GM23338 (cell line): ENCODE data around the gene AP2B1. TPM values are rescaled to one million over a fixed set of nuclear protein-coding genes. Genes with fewer than 3 reads are reported as not detected.

Source experiments
- ATAC-seq: fragments of 200-7000 bp; cut with Tn5 transposase; 3 replicates; pipeline ENCODE4 v1.9.1; 2020
- DNase-seq: peaks from one replicate; pipeline ENCODE4 v3.0.0-alpha.2; 2015; ENCODE audit warnings: low spot score
- H2AFZ ChIP-seq: fragments of 200-600 bp; sonication (generic); 2 replicates; pipeline ENCODE4 v1.8.0; 2016; ENCODE audit warnings: antibody characterized with exemption, mild to moderate bottlenecking, moderate library complexity
- H3F3A ChIP-seq: fragments of 200-600 bp; sonication (generic); replicated peaks from 2 replicates; pipeline ENCODE4 v1.8.0; 2017; ENCODE audit warnings: antibody characterized with exemption, mixed run types, low read depth
- H3K27ac ChIP-seq: fragments of 200-600 bp; sonication (generic); 2 replicates; pipeline ENCODE4 v1.6.1; 2016; ENCODE audit warnings: low read depth
- H3K27me3 ChIP-seq: fragments of 200-600 bp; sonication (generic); 2 replicates; pipeline ENCODE4 v1.8.0; 2016; ENCODE audit warnings: mild to moderate bottlenecking, mixed run types, moderate library complexity; ENCODE audit not compliant: insufficient read depth
- H3K36me3 ChIP-seq: fragments of 200-600 bp; sonication (generic); 2 replicates; pipeline ENCODE4 v1.8.0; 2016; ENCODE audit warnings: mild to moderate bottlenecking; ENCODE audit not compliant: insufficient read depth
- H3K4me1 ChIP-seq: fragments of 200-600 bp; sonication (generic); 2 replicates; pipeline ENCODE4 v1.8.0; 2016; ENCODE audit warnings: mild to moderate bottlenecking, moderate library complexity; ENCODE audit not compliant: insufficient read depth
- H3K4me2 ChIP-seq: fragments of 200-600 bp; sonication (generic); 2 replicates; pipeline ENCODE4 v1.7.1; 2017; ENCODE audit warnings: mixed run types
- H3K4me3 ChIP-seq: fragments of 200-600 bp; sonication (generic); 2 replicates; pipeline ENCODE4 v1.6.1; 2016; ENCODE audit warnings: mixed run types
- H3K79me2 ChIP-seq: fragments of 200-600 bp; sonication (generic); replicated peaks from 2 replicates; pipeline ENCODE4 v1.8.0; 2017; ENCODE audit warnings: mild to moderate bottlenecking; ENCODE audit not compliant: insufficient read depth
- H3K9me2 ChIP-seq: fragments of 200-600 bp; sonication (generic); 2 replicates; pipeline ENCODE4 v1.8.0; 2017; ENCODE audit not compliant: insufficient read depth
- H4K20me1 ChIP-seq: fragments of 200-600 bp; sonication (generic); replicated peaks from 2 replicates; pipeline ENCODE4 v1.8.0; 2017; ENCODE audit warnings: mild to moderate bottlenecking; ENCODE audit not compliant: insufficient read depth
- H3K27ac Mint-ChIP-seq: 2 replicates; pipeline ENCODE4 v1.8.0; 2020; ENCODE audit warnings: inconsistent platforms, mild to moderate bottlenecking, moderate library complexity, mixed read lengths
- H3K27me3 Mint-ChIP-seq: 3 replicates; pipeline ENCODE4 v1.8.0; 2022; ENCODE audit warnings: low read depth, mild to moderate bottlenecking, moderate library complexity, mixed read lengths, inconsistent platforms; ENCODE audit not compliant: insufficient read depth, poor library complexity
- H3K36me3 Mint-ChIP-seq: 3 replicates; pipeline ENCODE4 v1.8.0; 2021; ENCODE audit warnings: low read depth, mild to moderate bottlenecking, inconsistent platforms, moderate library complexity, mixed read lengths
- H3K4me1 Mint-ChIP-seq: 3 replicates; pipeline ENCODE4 v1.8.0; 2020; ENCODE audit warnings: mild to moderate bottlenecking, inconsistent platforms, mixed read lengths
- H3K4me3 Mint-ChIP-seq: 3 replicates; pipeline ENCODE4 v1.8.0; 2021; ENCODE audit warnings: moderate library complexity, mild to moderate bottlenecking, inconsistent platforms, mixed read lengths
- H3K9me3 Mint-ChIP-seq: 3 replicates; pipeline ENCODE4 v1.8.0; 2020; ENCODE audit warnings: moderate library complexity, mild to moderate bottlenecking, inconsistent platforms, mixed read lengths
- CREB1 ChIP-seq: fragments of 250-450 bp; sonication (Bioruptor Pico); IDR thresholded peaks from 2 replicates; pipeline ENCODE4 v1.5.0; 2020; ENCODE audit warnings: low read depth, mild to moderate bottlenecking, moderate library complexity
- ETS1 ChIP-seq: IDR thresholded peaks from 2 replicates; pipeline ENCODE4 v1.6.1; 2016; ENCODE audit warnings: antibody characterized with exemption
- EZH2 ChIP-seq: fragments of 200-600 bp; sonication (generic); IDR thresholded peaks from one replicate; pipeline ENCODE4 v1.8.0; 2017; ENCODE audit warnings: antibody characterized with exemption, mild to moderate bottlenecking, low read depth; ENCODE audit not compliant: unreplicated experiment
- EZH2phosphoT487 ChIP-seq: fragments of 200-600 bp; sonication (generic); IDR thresholded peaks from one replicate; pipeline ENCODE4 v1.8.1; 2018; ENCODE audit warnings: antibody characterized with exemption; ENCODE audit not compliant: unreplicated experiment
- JUNB ChIP-seq: IDR thresholded peaks from one replicate; pipeline ENCODE4 v1.6.1; 2016; ENCODE audit warnings: antibody characterized with exemption; ENCODE audit not compliant: unreplicated experiment
- NANOG ChIP-seq: IDR thresholded peaks from 2 replicates; pipeline ENCODE4 v1.6.1; 2016; ENCODE audit warnings: antibody characterized with exemption, borderline replicate concordance
- POLR2AphosphoS5 ChIP-seq: IDR thresholded peaks from 2 replicates; pipeline ENCODE4 v1.6.1; 2016; ENCODE audit warnings: antibody characterized with exemption, low read depth
- STAT1 ChIP-seq: IDR thresholded peaks from one replicate; pipeline ENCODE4 v1.6.1; 2016; ENCODE audit warnings: antibody characterized with exemption; ENCODE audit not compliant: unreplicated experiment
- ZNF114 ChIP-seq: fragments of 250-450 bp; sonication (Bioruptor Pico); IDR thresholded peaks from 2 replicates; pipeline ENCODE4 v1.5.0; 2020; ENCODE audit warnings: mild to moderate bottlenecking, moderate library complexity
- ZNF331 ChIP-seq: fragments of 250-450 bp; sonication (Bioruptor Pico); IDR thresholded peaks from 2 replicates; pipeline ENCODE4 v1.5.0; 2020; ENCODE audit warnings: low read depth, mild to moderate bottlenecking, moderate library complexity
- polyA plus RNA-seq: library from polyadenylated mRNA; unstranded; fragments of >200 nt; fragmentation: Nextera tagmentation; extraction: Ambion mirVana; gene quantifications from 2 replicates; pipeline ENCODE4 v1.2.1, GENCODE V29; 2016
- total RNA-seq: library from RNA; depleted of rRNA; stranded (reverse); fragments of >200 nt; shearing (Covaris generic); gene quantifications from 2 replicates; pipeline ENCODE4 v1.2.3, GENCODE V29; 2014
- TF ChIP-seq, protein P1 (sequence below), 2 experiments: fragments of 200-600 bp in 1 of 2; sonication (generic) in 1 of 2; conservative IDR thresholded peaks; 2 replicates each; pipeline versions ENCODE4 v1.5.1 to v1.6.1; 2016 to 2017; ENCODE audit warnings: antibody characterized with exemption in 2 of 2, low read depth in 2 of 2, mild to moderate bottlenecking in 2 of 2, moderate library complexity in 1 of 2
- TF ChIP-seq, protein P2 (sequence below): IDR thresholded peaks from one replicate; pipeline ENCODE4 v1.6.1; 2018; ENCODE audit warnings: antibody characterized with exemption; ENCODE audit not compliant: unreplicated experiment

AP2B1 gene
- total and polyA plus RNA-seq, 2 experiments from 2014 or later: 89.7 to 144 TPM

GRCh38 chr17:35543856-35544255 is 43.3 kb upstream of the AP2B1 start:
- Histone ChIP-seq H3K9me2 (no peaks in the 10 kb centered on the region), H3K4me1 (no peaks in the 10 kb centered on the region), H4K20me1 (no peaks in the 10 kb centered on the region), H2AFZ (no peak overlapping the region), H3K36me3 (no peaks in the 10 kb centered on the region), H3K4me2 (no peak overlapping the region), H3F3A (no peaks in the 10 kb centered on the region), H3K79me2 (no peaks in the 10 kb centered on the region), H3K4me3 (no peak overlapping the region), H3K27ac (no peak overlapping the region), H3K27me3 (peaks cover 10% of the 10 kb centered on the region; the same call in 1 of the 2 replicates)
- Mint-ChIP-seq H3K9me3 (no peaks in the 10 kb centered on the region), H3K27me3 (no peaks in the 10 kb centered on the region), H3K4me1 (no peaks in the 10 kb centered on the region), H3K27ac (no peak overlapping the region), H3K4me3 (no peak overlapping the region), H3K36me3 (no peaks in the 10 kb centered on the region)
- ATAC-seq: no peak
- TF ChIP-seq EZH2phosphoT487: no peak
- no peak for TF ChIP-seq POLR2AphosphoS5
- no peak for TF ChIP-seq ETS1
- TF ChIP-seq, protein P1, sequence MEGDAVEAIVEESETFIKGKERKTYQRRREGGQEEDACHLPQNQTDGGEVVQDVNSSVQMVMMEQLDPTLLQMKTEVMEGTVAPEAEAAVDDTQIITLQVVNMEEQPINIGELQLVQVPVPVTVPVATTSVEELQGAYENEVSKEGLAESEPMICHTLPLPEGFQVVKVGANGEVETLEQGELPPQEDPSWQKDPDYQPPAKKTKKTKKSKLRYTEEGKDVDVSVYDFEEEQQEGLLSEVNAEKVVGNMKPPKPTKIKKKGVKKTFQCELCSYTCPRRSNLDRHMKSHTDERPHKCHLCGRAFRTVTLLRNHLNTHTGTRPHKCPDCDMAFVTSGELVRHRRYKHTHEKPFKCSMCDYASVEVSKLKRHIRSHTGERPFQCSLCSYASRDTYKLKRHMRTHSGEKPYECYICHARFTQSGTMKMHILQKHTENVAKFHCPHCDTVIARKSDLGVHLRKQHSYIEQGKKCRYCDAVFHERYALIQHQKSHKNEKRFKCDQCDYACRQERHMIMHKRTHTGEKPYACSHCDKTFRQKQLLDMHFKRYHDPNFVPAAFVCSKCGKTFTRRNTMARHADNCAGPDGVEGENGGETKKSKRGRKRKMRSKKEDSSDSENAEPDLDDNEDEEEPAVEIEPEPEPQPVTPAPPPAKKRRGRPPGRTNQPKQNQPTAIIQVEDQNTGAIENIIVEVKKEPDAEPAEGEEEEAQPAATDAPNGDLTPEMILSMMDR (conservative IDR thresholded peaks at IDR 0.05; ENCODE audit: low read depth in 2 of 2): no peak
- TF ChIP-seq, protein P2, sequence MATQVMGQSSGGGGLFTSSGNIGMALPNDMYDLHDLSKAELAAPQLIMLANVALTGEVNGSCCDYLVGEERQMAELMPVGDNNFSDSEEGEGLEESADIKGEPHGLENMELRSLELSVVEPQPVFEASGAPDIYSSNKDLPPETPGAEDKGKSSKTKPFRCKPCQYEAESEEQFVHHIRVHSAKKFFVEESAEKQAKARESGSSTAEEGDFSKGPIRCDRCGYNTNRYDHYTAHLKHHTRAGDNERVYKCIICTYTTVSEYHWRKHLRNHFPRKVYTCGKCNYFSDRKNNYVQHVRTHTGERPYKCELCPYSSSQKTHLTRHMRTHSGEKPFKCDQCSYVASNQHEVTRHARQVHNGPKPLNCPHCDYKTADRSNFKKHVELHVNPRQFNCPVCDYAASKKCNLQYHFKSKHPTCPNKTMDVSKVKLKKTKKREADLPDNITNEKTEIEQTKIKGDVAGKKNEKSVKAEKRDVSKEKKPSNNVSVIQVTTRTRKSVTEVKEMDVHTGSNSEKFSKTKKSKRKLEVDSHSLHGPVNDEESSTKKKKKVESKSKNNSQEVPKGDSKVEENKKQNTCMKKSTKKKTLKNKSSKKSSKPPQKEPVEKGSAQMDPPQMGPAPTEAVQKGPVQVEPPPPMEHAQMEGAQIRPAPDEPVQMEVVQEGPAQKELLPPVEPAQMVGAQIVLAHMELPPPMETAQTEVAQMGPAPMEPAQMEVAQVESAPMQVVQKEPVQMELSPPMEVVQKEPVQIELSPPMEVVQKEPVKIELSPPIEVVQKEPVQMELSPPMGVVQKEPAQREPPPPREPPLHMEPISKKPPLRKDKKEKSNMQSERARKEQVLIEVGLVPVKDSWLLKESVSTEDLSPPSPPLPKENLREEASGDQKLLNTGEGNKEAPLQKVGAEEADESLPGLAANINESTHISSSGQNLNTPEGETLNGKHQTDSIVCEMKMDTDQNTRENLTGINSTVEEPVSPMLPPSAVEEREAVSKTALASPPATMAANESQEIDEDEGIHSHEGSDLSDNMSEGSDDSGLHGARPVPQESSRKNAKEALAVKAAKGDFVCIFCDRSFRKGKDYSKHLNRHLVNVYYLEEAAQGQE: no peak
- TF ChIP-seq JUNB: no peak
- no peak for TF ChIP-seq ZNF114 (CRISPR knock-in tag)
- no peak for TF ChIP-seq ZNF331
- TF ChIP-seq STAT1: no peak
- DNase-seq: no peak

DNA sequence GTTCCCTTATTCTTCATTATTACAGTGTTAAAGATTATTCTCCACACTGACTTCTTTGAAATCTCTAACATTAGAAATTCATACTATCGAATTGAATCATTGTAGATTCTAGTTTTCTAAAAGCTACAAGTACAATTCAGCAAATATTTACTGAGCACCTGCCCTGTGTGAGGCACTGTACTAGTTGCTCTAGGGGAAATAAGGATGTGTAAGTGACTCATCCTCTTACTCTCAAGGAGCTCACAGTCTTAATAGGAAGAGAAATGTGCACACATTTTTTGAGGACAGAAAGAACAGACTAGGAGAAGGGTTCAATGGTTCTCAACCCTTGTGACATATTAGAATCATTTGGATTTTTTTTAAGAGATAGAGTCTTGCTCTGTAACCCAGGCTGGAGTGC is 42.0 kb upstream of the AP2B1 start:
- ATAC-seq: no peak
- H3K27me3 Mint-ChIP-seq: no peaks in the 10 kb centered on the region
- H3K4me2 ChIP-seq: no peak overlapping the region
- TF ChIP-seq EZH2 (no peak), NANOG (no peak), CREB1 (CRISPR knock-in tag) (no peak), ZNF331 (no peak), EZH2phosphoT487 (no peak), POLR2AphosphoS5 (no peak), ZNF114 (CRISPR knock-in tag) (no peak), JUNB (no peak), ETS1 (no peak)
- TF ChIP-seq, protein P2: no peak

More for the DNA sequence above, 42.0 kb upstream of the AP2B1 start:
- peaks cover 13% of the 10 kb centered on the region; the same call in 1 of the 2 replicates for H3K27me3 ChIP-seq
- H3K79me2 ChIP-seq: no peaks in the 10 kb centered on the region
- H2AFZ ChIP-seq: no peak overlapping the region
- no peaks in the 10 kb centered on the region for H3K36me3 ChIP-seq
- Mint-ChIP-seq H3K27ac (no peak overlapping the region), H3K4me3 (no peak overlapping the region), H3K9me3 (no peaks in the 10 kb centered on the region), H3K4me1 (no peaks in the 10 kb centered on the region), H3K36me3 (no peaks in the 10 kb centered on the region)
- no peak overlapping the region for H3K27ac ChIP-seq
- H3F3A ChIP-seq: no peaks in the 10 kb centered on the region
- H4K20me1 ChIP-seq: no peaks in the 10 kb centered on the region
- H3K9me2 ChIP-seq: no peaks in the 10 kb centered on the region
- DNase-seq: no peak
- H3K4me1 ChIP-seq: no peaks in the 10 kb centered on the region
- no peak overlapping the region for H3K4me3 ChIP-seq
